Vagina (tissue), 2 donors: ENCODE results near the gene CFDP1. TPM values are rescaled to one million over a fixed set of nuclear protein-coding genes. Genes with fewer than 3 reads are reported as not detected.

Experiments used
- DNase-seq, 2 donors: peaks; one replicate each; pipeline ENCODE4 v3.0.0-alpha.2; 2017; ENCODE audit errors: extremely low spot score in 2 of 2
- H3K27ac ChIP-seq: fragments of 200-600 bp; sonication (generic); one replicate; pipeline ENCODE4 v1.5.1; 2019
- H3K27me3 ChIP-seq: fragments of 200-600 bp; sonication (generic); one replicate; pipeline ENCODE4 v1.5.1; 2019
- H3K36me3 ChIP-seq, 2 donors: fragments of 200-600 bp; sonication (generic); one replicate each; pipeline ENCODE4 v1.5.1; 2017 to 2019
- H3K4me1 ChIP-seq: fragments of 200-600 bp; sonication (generic); one replicate; pipeline ENCODE4 v1.5.1; 2019
- H3K4me3 ChIP-seq, 2 donors: fragments of 200-600 bp; sonication (generic); 1 replicate in 1 of 2; 2 replicates in 1 of 2; pipeline ENCODE4 v1.5.1; 2016 to 2019
- H3K9me3 ChIP-seq: fragments of 200-600 bp; sonication (generic); one replicate; pipeline ENCODE4 v1.5.1; 2019
- CTCF ChIP-seq, 3 experiments: fragments of 450-650 bp in 2 of 3; fragments of 200-600 bp in 1 of 3; sonication (generic) in 1 of 3; IDR thresholded peaks; one replicate each; pipeline ENCODE4 v1.5.1; 2017 to 2019; ENCODE audit warnings: antibody characterized with exemption in 3 of 3, mild to moderate bottlenecking in 2 of 3, moderate library complexity in 2 of 3
- POLR2A ChIP-seq, 2 donors: fragments of 450-650 bp; IDR thresholded peaks; one replicate each; pipeline ENCODE4 v1.6.1; 2017; ENCODE audit warnings: antibody characterized with exemption in 2 of 2, mild to moderate bottlenecking in 2 of 2, moderate library complexity in 2 of 2
- POLR2AphosphoS5 ChIP-seq, 2 donors: sonication (generic); formaldehyde crosslinking; IDR thresholded peaks; one replicate each; pipeline ENCODE4 v1.9.0; 2017; ENCODE audit warnings: antibody characterized with exemption in 2 of 2, mild to moderate bottlenecking in 2 of 2, low read depth in 1 of 2; ENCODE audit not compliant: insufficient read depth in 1 of 2
- intact Hi-C: fragments of 100-400 bp; cut with DNase I; formaldehyde crosslinking; loops from one replicate; pipeline ENCODE4 v1.15.1; 2023
- total RNA-seq: library from RNA; depleted of rRNA; stranded (reverse); fragments of >200 nt; gene quantifications from one replicate; pipeline ENCODE4 v1.2.3, GENCODE V29; 2016

CFDP1 gene
- total RNA-seq, 1 donor from 2014 or later: 45.7 TPM

DNA sequence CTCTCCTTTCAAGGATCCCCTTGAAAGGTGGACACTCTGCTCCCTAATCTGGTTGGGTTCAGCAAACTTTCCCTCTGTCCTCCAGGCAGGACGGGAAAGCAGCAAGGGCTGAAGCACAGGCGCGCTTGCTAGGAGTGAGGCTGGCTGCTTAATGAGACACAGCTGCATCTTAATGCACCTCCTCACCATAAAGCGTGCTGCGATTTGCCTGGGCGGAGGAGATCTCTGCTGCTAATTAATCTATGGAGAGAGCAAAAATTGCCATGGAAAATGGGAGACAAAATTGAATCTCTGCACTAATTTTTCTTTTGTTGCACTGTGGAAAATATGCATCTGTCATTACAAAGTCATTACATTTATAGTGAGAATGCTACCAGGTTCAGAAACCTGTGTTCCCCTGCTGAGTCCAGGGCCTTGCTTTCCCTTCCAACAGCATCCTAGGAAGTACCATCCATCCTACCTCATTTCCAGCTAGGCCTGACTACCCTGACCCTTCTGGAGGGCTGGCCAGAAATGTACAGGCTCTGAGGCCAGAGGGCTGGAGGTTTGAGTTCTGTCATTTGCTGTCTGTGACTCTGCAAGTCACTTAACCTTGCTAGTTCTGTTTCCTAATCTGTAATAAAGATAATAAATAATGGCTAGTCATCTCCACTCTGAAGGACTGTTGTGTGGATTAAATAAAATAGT lies 138.4 kb downstream of the CFDP1 start:
- Histone ChIP-seq H3K27me3 (no peaks in the 10 kb centered on the region), H3K27ac (peak overlapping the region; percentile 70), H3K9me3 (no peaks in the 10 kb centered on the region), H3K4me3 (no peak overlapping the region), H3K36me3 (peaks cover 0 to 13% of the 10 kb centered on the region in 2 donors), H3K4me1 (peaks cover 22% of the 10 kb centered on the region)
- DNase-seq: no peak
- no peak for TF ChIP-seq POLR2A (IDR thresholded peaks at IDR 0.05)
- no peak for TF ChIP-seq CTCF (IDR thresholded peaks at IDR 0.05)
- TF ChIP-seq POLR2AphosphoS5 (IDR thresholded peaks at IDR 0.05; ENCODE audit: insufficient read depth in 1 of 2, low read depth in 1 of 2): no peak
- intact Hi-C loops: no loop called here

- Histone ChIP-seq H3K27ac (peak overlapping the region; percentile 70), H3K4me1 (peaks cover 22% of the 10 kb centered on the region), H3K27me3 (no peaks in the 10 kb centered on the region), H3K9me3 (no peaks in the 10 kb centered on the region), H3K4me3 (no peak overlapping the region), H3K36me3 (peaks cover 0 to 13% of the 10 kb centered on the region in 2 donors)
- TF ChIP-seq POLR2AphosphoS5 (IDR thresholded peaks at IDR 0.05; ENCODE audit: insufficient read depth in 1 of 2, low read depth in 1 of 2) (no peak), POLR2A (IDR thresholded peaks at IDR 0.05) (no peak), CTCF (IDR thresholded peaks at IDR 0.05) (no peak)
- DNase-seq: no peak
- intact Hi-C loops: no loop called here
Measured at GRCh38 chr16:75293772-75294171, 139.5 kb downstream of the CFDP1 start.

DNA sequence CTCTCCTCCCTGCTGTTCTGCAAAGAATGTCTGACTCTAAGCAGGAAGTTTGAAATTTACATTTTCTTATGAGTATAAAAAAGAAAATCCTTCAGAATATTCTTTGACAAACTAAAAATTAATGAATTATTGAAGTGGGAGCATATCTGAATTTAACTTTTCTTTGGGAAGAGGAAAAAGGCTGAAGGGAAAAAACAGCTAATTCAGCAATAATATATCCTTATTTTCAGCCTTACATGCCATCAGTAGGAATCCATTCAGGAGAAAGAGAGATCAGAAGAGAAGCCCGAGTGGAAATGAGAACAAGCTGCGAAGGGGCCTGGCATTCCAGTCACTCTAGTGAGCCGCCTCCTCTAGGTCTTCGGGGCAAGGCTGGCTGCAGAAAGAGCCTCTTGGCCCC lies 140.1 kb downstream of the CFDP1 start:
- H3K4me1 ChIP-seq: peaks cover 28% of the 10 kb centered on the region
- intact Hi-C loops: no loop called here
- no peak overlapping the region for H3K4me3 ChIP-seq
- H3K27ac ChIP-seq: peak overlapping the region; percentile 70
- no peak for DNase-seq
- peaks cover 0 to 13% of the 10 kb centered on the region in 2 donors for H3K36me3 ChIP-seq
- no peak for TF ChIP-seq POLR2AphosphoS5 (IDR thresholded peaks at IDR 0.05; ENCODE audit: insufficient read depth in 1 of 2, low read depth in 1 of 2)
- no peak for TF ChIP-seq CTCF (IDR thresholded peaks at IDR 0.05)
- TF ChIP-seq POLR2A (IDR thresholded peaks at IDR 0.05): no peak
- no peaks in the 10 kb centered on the region for H3K27me3 ChIP-seq
- no peaks in the 10 kb centered on the region for H3K9me3 ChIP-seq

DNA sequence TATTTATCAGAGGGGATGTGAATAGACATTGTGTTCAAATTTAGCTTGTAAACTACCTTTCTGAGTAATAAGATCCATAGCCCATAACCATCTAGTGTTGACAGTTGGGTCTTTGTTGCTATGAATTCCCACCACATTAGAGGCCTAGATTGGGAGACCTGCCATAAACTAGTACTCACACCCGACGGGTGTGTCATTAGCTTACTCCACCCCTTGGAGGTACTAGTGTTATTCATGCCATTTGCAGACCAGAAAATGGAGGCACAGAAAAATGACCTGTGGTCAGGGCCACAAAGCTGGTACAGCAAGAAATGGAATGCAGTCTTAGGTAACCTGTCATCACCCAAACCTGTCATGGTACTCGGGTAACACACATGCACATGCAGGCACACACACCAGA lies 140.6 kb downstream of the CFDP1 start:
- Histone ChIP-seq H3K4me3 (no peak overlapping the region), H3K27ac (peak overlapping the region; percentile 70), H3K4me1 (peaks cover 33% of the 10 kb centered on the region), H3K27me3 (no peaks in the 10 kb centered on the region), H3K9me3 (no peaks in the 10 kb centered on the region), H3K36me3 (peaks cover 0 to 13% of the 10 kb centered on the region in 2 donors)
- intact Hi-C loops: no loop called here
- TF ChIP-seq CTCF (IDR thresholded peaks at IDR 0.05) (no peak), POLR2AphosphoS5 (IDR thresholded peaks at IDR 0.05; ENCODE audit: insufficient read depth in 1 of 2, low read depth in 1 of 2) (no peak), POLR2A (IDR thresholded peaks at IDR 0.05) (no peak)
- DNase-seq: no peak

DNA sequence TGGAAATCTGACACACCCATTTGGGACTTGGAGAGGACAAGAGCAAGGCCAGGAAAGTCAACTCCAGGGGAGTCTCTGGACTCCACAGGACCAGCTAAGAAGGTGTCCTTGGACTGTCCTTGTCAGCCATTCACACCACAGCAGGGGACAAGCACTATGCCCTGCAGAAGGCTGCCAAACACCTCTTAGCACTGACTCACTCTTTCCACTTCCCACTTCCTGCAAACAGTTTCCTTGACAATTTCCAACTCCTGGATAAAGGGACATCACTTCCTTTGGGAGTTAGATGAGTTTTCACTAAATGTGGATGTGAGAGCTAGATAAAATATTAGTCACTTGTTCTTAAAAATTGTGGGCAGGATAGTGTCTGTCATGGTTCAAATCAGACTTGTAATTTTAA lies 144.1 kb downstream of the CFDP1 start:
- no peak overlapping the region for H3K4me3 ChIP-seq
- no peaks in the 10 kb centered on the region for H3K9me3 ChIP-seq
- no peak for DNase-seq
- peaks cover 26% of the 10 kb centered on the region for H3K4me1 ChIP-seq
- intact Hi-C loops: no loop called here
- no peaks in the 10 kb centered on the region for H3K27me3 ChIP-seq
- H3K27ac ChIP-seq: no peak overlapping the region
- peak in 1 of 2 donors; percentile 50 for TF ChIP-seq POLR2AphosphoS5 (IDR thresholded peaks at IDR 0.05; ENCODE audit: insufficient read depth in 1 of 2, low read depth in 1 of 2)
- no peak for TF ChIP-seq CTCF (IDR thresholded peaks at IDR 0.05)
- peaks cover 0 to 13% of the 10 kb centered on the region in 2 donors for H3K36me3 ChIP-seq
